GM12878 (cell line): ENCODE results near the gene UROC1. TPM values are rescaled to one million over a fixed set of nuclear protein-coding genes. Genes with fewer than 3 reads are reported as not detected.

Experiments
- ATAC-seq: fragments of 200-7000 bp; cut with Tn5 transposase; 3 replicates; pipeline ENCODE4 v1.9.1; 2020; ENCODE audit warnings: mild to moderate bottlenecking, moderate library complexity
- BruUV-seq: library from RNA; stranded (reverse); fragments of 400-500 nt; replicated peaks from 2 replicates; lab custom pipeline; 2021; lab: Mats Ljungman, UMichigan
- CTCF ChIA-PET: fragments of 300-600 bp; sonication (Branson Sonifier 250); formaldehyde crosslinking; extraction: SDS; loops from one replicate; lab custom pipeline; 2021; ENCODE audit warnings: inconsistent platforms; lab: Yijun Ruan, JAX
- POLR2A ChIA-PET: fragments of 350-600 bp; formaldehyde crosslinking; extraction: SDS; loops from one replicate; lab custom pipeline; 2021; ENCODE audit warnings: inconsistent platforms; lab: Charles Lee
- RAD21 ChIA-PET: fragments of 300-600 bp; sonication (Branson Sonifier 250); formaldehyde crosslinking; loops from one replicate; lab custom pipeline; 2023; ENCODE audit warnings: antibody characterized with exemption; ENCODE audit not compliant: unreplicated experiment; lab: Charles Lee
- SMC1A ChIA-PET: fragments of 300-600 bp; sonication (Branson Sonifier 250); formaldehyde crosslinking; loops from one replicate; lab custom pipeline; 2023; ENCODE audit not compliant: unreplicated experiment, uncharacterized antibody; lab: Charles Lee
- DNase-seq: peaks from one replicate; pipeline ENCODE4 v3.0.0-alpha.2; 2011; ENCODE audit warnings: low read depth, low spot score
- FAIRE-seq: peaks from 3 replicates; lab custom pipeline; 2011; peaks lifted over from hg19 to GRCh38; lab: Jason Lieb, UNC
- H2AFZ ChIP-seq: 2 replicates; pipeline ENCODE4 v1.6.0; 2011; ENCODE audit warnings: low read depth, low read length, control low read depth; ENCODE audit not compliant: control insufficient read depth
- H3K27ac ChIP-seq: 2 replicates; pipeline ENCODE4 v1.5.1; 2011; ENCODE audit warnings: control low read depth; ENCODE audit not compliant: control insufficient read depth, insufficient read depth
- H3K27me3 ChIP-seq, 2 experiments: replicated peaks in 1 of 2; 2 replicates each; pipeline versions ENCODE4 v1.6.0 to v1.6.1; 2011; ENCODE audit warnings: low read length in 1 of 2; ENCODE audit not compliant: control insufficient read depth in 2 of 2, insufficient read depth in 2 of 2
- H3K36me3 ChIP-seq, 2 experiments: 2 replicates each; pipeline ENCODE4 v1.5.1; 2011; ENCODE audit warnings: low read length in 1 of 2; ENCODE audit not compliant: control insufficient read depth in 2 of 2, insufficient read depth in 2 of 2
- H3K4me1 ChIP-seq: 2 replicates; pipeline ENCODE4 v1.6.1; 2011; ENCODE audit warnings: mild to moderate bottlenecking, low read length, moderate library complexity, mixed read lengths; ENCODE audit not compliant: control insufficient read depth, insufficient read depth
- H3K4me2 ChIP-seq: 2 replicates; pipeline ENCODE4 v1.6.0; 2011; ENCODE audit warnings: control low read depth; ENCODE audit not compliant: control insufficient read depth, insufficient read depth
- H3K4me3 ChIP-seq: fragments of 200-600 bp; sonication (generic); 2 replicates; pipeline ENCODE4 v1.5.1; 2016
- H3K79me2 ChIP-seq: 2 replicates; pipeline ENCODE4 v1.6.0; 2011; ENCODE audit warnings: low read length; ENCODE audit not compliant: control insufficient read depth, insufficient read depth
- H3K9ac ChIP-seq: 2 replicates; pipeline ENCODE4 v1.8.0; 2011; ENCODE audit warnings: low read length, control low read depth, mixed read lengths; ENCODE audit not compliant: control insufficient read depth, insufficient read depth
- H3K9me3 ChIP-seq: replicated peaks from 3 replicates; pipeline ENCODE4 v1.5.1; 2011; ENCODE audit warnings: mild to moderate bottlenecking, low read length; ENCODE audit not compliant: control insufficient read depth, insufficient read depth
- H4K20me1 ChIP-seq: 2 replicates; pipeline ENCODE4 v1.6.0; 2011; ENCODE audit not compliant: control insufficient read depth, insufficient read depth
- CBFB ChIP-seq: IDR thresholded peaks from 2 replicates; pipeline ENCODE4 v1.6.1; 2016; ENCODE audit warnings: antibody characterized with exemption, low read depth
- CBX5 ChIP-seq: sonication (generic); IDR thresholded peaks from 2 replicates; pipeline ENCODE4 v1.6.1; 2016; ENCODE audit warnings: low read depth, moderate library complexity, mild to moderate bottlenecking, inconsistent platforms
- CREM ChIP-seq: IDR thresholded peaks from 2 replicates; pipeline ENCODE4 v1.6.1; 2014; ENCODE audit warnings: antibody characterized with exemption, low read depth
- CTCF ChIP-seq, 3 experiments: IDR thresholded peaks in 2 of 3; conservative IDR thresholded peaks in 1 of 3; 2 replicates each; pipeline ENCODE4 v1.5.1; 2011; ENCODE audit warnings: low read depth in 3 of 3, low read length in 3 of 3, mild to moderate bottlenecking in 3 of 3, control low read depth in 2 of 3, moderate library complexity in 2 of 3, inconsistent platforms in 1 of 3, mixed read lengths in 1 of 3; ENCODE audit not compliant: control insufficient read depth in 2 of 3, insufficient read depth in 1 of 3; ENCODE audit errors: extremely low read depth in 1 of 3
- JUND ChIP-seq: IDR thresholded peaks from 2 replicates; pipeline ENCODE4 v1.6.1; 2012; ENCODE audit warnings: low read depth, mild to moderate bottlenecking, low read length, improper control_type of control experiment, moderate library complexity
- MYB ChIP-seq: fragments of 150-350 bp; IDR thresholded peaks from 2 replicates; pipeline ENCODE4 v1.6.1; 2014; ENCODE audit warnings: mild to moderate bottlenecking, low read depth, low read length, borderline replicate concordance
- RBBP5 ChIP-seq: fragments of 200-600 bp; sonication (generic); conservative IDR thresholded peaks from 2 replicates; pipeline ENCODE4 v1.6.1; 2016
- REST ChIP-seq: IDR thresholded peaks from 2 replicates; pipeline ENCODE4 v1.6.1; 2012; ENCODE audit warnings: mild to moderate bottlenecking, low read depth, low read length
- WGBS: methylation state at CpG from one replicate; pipeline ENCODE4 v1.1.6; 2016; ENCODE audit warnings: low lambda C conversion rate; ENCODE audit not compliant: insufficient replicate concordance, insufficient coverage; ENCODE audit errors: missing lambda C conversion rate; 5-methylcytosine and 5-hydroxymethylcytosine counted together
- in situ Hi-C: fragments of 300-500 bp; cut with MboI; formaldehyde crosslinking; loops from 9 replicates; pipeline ENCODE4 v1.14.3; 2018; ENCODE audit warnings: mixed read lengths
- intact Hi-C: fragments of 100-400 bp; cut with micrococcal nuclease; formaldehyde crosslinking; loops from one replicate; pipeline ENCODE4 v1.14.2; 2022; ENCODE audit not compliant: unreplicated experiment
- polyA plus RNA-seq, 11 experiments: library from polyadenylated mRNA; depleted of rRNA in 4 of 11; unstranded in 6 of 11; stranded (reverse) in 5 of 11; fragments of >200 nt; fragmentation: Nextera tagmentation in 4 of 11; fragmentation: Illumina TruSeq in 1 of 11; extraction: Ambion mirVana in 4 of 11; extraction: Trizol in 1 of 11; gene quantifications; 1 replicate in 1 of 11; 2 replicates in 10 of 11; pipeline versions ENCODE4 v1.2.1 to v1.2.3, GENCODE V29; 2011 to 2016; ENCODE audit warnings: inconsistent platforms in 2 of 11, missing spikeins in 2 of 11, low read depth in 1 of 11
- total RNA-seq, 4 experiments: library from RNA; depleted of rRNA in 3 of 4; stranded (reverse); fragments of >200 nt in 3 of 4; fragmentation: Illumina TruSeq in 1 of 4; extraction: Trizol in 1 of 4; gene quantifications; 2 replicates each; pipeline versions ENCODE4 v1.2.1 to v1.2.3, GENCODE V29; 2013 to 2021

UROC1 gene
- total and polyA plus RNA-seq, 10 of the 15 experiments (the other 5 are each of a cell fraction or from before 2014, with no cell fraction given): 0.04 TPM; not detected in 9

- Histone ChIP-seq H3K4me1 (no peaks in the 10 kb centered on the region), H3K4me3 (no peak overlapping the region), H3K4me2 (no peak overlapping the region), H3K27me3 (no peaks in the 10 kb centered on the region), H2AFZ (no peak overlapping the region), H3K36me3 (peaks cover 0 to 3% of the 10 kb centered on the region in 2 experiments; a peak in 3 of 4 replicates), H3K79me2 (no peaks in the 10 kb centered on the region), H3K9me3 (no peaks in the 10 kb centered on the region), H3K9ac (no peak overlapping the region), H3K27ac (no peak overlapping the region), H4K20me1 (no peaks in the 10 kb centered on the region)
- SMC1A ChIA-PET: no interaction called here
- no peak for DNase-seq
- in situ Hi-C loops: no loop called here
- no peak for ATAC-seq
- intact Hi-C loops: no loop called here
- FAIRE-seq: no peak
- CTCF ChIA-PET: interaction anchor here (0.5 to 1.1 kb wide), 2 partner anchors 32 to 241 kb away, joined by 3 to 4 read pairs; no protein-coding TSS in a partner anchor
- WGBS: 89% methylated on average over 12 of the region's 12 CpGs
- POLR2A ChIA-PET: interaction anchor here (0.5 to 1.2 kb wide), 2 partner anchors 10 to 1616 kb away, joined by 3 to 4 read pairs; no protein-coding TSS in a partner anchor
- BruUV-seq: no TSS peak
- RAD21 ChIA-PET: no interaction called here
- TF ChIP-seq CREM: no peak
Measured at GRCh38 chr3:126439968-126440708, 77.4 kb downstream of the UROC1 start.

GRCh38 chr3:126439346-126439967 is 78.1 kb downstream of the UROC1 start:
- BruUV-seq: no TSS peak
- TF ChIP-seq JUND (no peak), CBX5 (no peak), CTCF (IDR thresholded peaks at IDR 0.05 in 2 of 3, conservative IDR thresholded peaks at IDR 0.05 in 1 of 3; ENCODE audit: control insufficient read depth in 2 of 3, extremely low read depth in 1 of 3, insufficient read depth in 1 of 3, low read depth in 3 of 3, low read length in 3 of 3) (no peak), CBFB (no peak), MYB (no peak), RBBP5 (no peak), REST (no peak)
- H3K27me3 ChIP-seq: no peaks in the 10 kb centered on the region
- no peak overlapping the region for H3K27ac ChIP-seq
- H3K4me3 ChIP-seq: no peak overlapping the region
- H3K9me3 ChIP-seq: no peaks in the 10 kb centered on the region
- intact Hi-C loops: no loop called here
- DNase-seq (no peak), ATAC-seq (no peak), FAIRE-seq (no peak)
- in situ Hi-C loops: no loop called here
- no peaks in the 10 kb centered on the region for H3K79me2 ChIP-seq
- ChIA-PET RAD21 (no interaction called here), SMC1A (no interaction called here), CTCF (interaction anchor here (0.5 to 1.1 kb wide), 2 partner anchors 32 to 241 kb away, joined by 3 to 4 read pairs; no protein-coding TSS in a partner anchor), POLR2A (interaction anchor here (0.5 to 1.2 kb wide), 2 partner anchors 9 to 1617 kb away, joined by 3 to 4 read pairs; no protein-coding TSS in a partner anchor)
- no peak overlapping the region for H3K9ac ChIP-seq
- H4K20me1 ChIP-seq: no peaks in the 10 kb centered on the region
- H3K4me1 ChIP-seq: no peaks in the 10 kb centered on the region
- 95% methylated on average over 15 of the region's 15 CpGs for WGBS
- peaks cover 0 to 3% of the 10 kb centered on the region in 2 experiments; a peak in 3 of 4 replicates for H3K36me3 ChIP-seq
- H2AFZ ChIP-seq: no peak overlapping the region
- no peak overlapping the region for H3K4me2 ChIP-seq
